GM12878 (cell line): Measurements from ENCODE around the gene UNKL.

Experiments
- CBFB ChIP-seq: IDR thresholded peaks from 2 replicates; pipeline ENCODE4 v1.6.1; 2016; ENCODE audit warnings: antibody characterized with exemption, low read depth
- CBX3 ChIP-seq: fragments of 200-600 bp; sonication (generic); IDR thresholded peaks from 2 replicates; pipeline ENCODE4 v1.6.1; 2016; ENCODE audit warnings: low read depth, borderline replicate concordance
- CEBPB ChIP-seq, 2 experiments: fragments of 150-350 bp in 1 of 2; IDR thresholded peaks; 2 replicates each; pipeline ENCODE4 v1.6.1; 2012 to 2014; ENCODE audit warnings: low read depth in 2 of 2, low read length in 2 of 2, borderline replicate concordance in 1 of 2, inconsistent platforms in 1 of 2
- GABPA ChIP-seq: IDR thresholded peaks from 2 replicates; pipeline ENCODE4 v1.6.1; 2014; ENCODE audit warnings: antibody characterized with exemption, low read depth, mild to moderate bottlenecking, inconsistent platforms
- POLR2AphosphoS5 ChIP-seq: IDR thresholded peaks from 2 replicates; pipeline ENCODE4 v1.6.1; 2011; ENCODE audit warnings: mild to moderate bottlenecking, low read length, inconsistent platforms
- TF ChIP-seq, protein P1 (sequence below), 3 experiments: IDR thresholded peaks in 2 of 3; conservative IDR thresholded peaks in 1 of 3; 2 replicates each; pipeline ENCODE4 v1.5.1; 2011; ENCODE audit warnings: low read depth in 3 of 3, low read length in 3 of 3, mild to moderate bottlenecking in 3 of 3, control low read depth in 2 of 3, moderate library complexity in 2 of 3, inconsistent platforms in 1 of 3, mixed read lengths in 1 of 3; ENCODE audit not compliant: control insufficient read depth in 2 of 3, insufficient read depth in 1 of 3; ENCODE audit errors: extremely low read depth in 1 of 3
- TF ChIP-seq, protein P2 (sequence below): IDR thresholded peaks from 2 replicates; pipeline ENCODE4 v1.6.1; 2012; ENCODE audit warnings: low read length, inconsistent platforms
- TF ChIP-seq, protein P3 (sequence below): fragments of 450-650 bp; IDR thresholded peaks from 2 replicates; pipeline ENCODE4 v1.6.1; 2017; ENCODE audit warnings: mild to moderate bottlenecking
- TF ChIP-seq, protein P4 (sequence below): IDR thresholded peaks from 2 replicates; pipeline ENCODE4 v1.6.1; 2012; ENCODE audit warnings: mild to moderate bottlenecking, low read depth, low read length
- TF ChIP-seq, protein P5 (sequence below): fragments of 450-650 bp; formaldehyde crosslinking; IDR thresholded peaks from 2 replicates; pipeline ENCODE4 v1.4.0; 2020; ENCODE audit warnings: mild to moderate bottlenecking, moderate library complexity
- TF ChIP-seq, protein P6 (sequence below): fragments of 450-650 bp; IDR thresholded peaks from 2 replicates; pipeline ENCODE4 v1.6.1; 2017; ENCODE audit warnings: antibody characterized with exemption, mild to moderate bottlenecking, moderate library complexity

DNA sequence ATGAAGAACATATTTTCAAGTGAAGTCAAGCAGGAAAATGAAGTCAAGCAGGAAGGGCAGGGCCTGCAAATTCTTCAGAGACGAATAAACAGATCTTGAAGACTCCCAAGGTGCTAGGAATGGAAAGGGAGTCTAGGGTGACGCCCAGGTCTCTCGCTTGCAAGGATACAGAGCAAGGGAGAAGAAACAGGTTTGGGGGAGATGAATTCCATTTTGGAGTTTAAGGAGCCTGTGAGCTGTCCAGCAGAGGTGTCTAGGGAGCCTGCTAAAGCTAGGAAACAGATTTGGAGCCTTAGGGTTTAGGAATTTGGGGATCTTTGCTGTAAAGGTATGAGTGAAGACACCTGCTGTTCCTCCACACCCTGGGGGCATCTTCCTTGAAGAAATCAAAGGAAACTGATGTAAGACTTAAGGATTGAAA lies 2.0 kb upstream of the UNKL start:
- TF ChIP-seq, protein P1, sequence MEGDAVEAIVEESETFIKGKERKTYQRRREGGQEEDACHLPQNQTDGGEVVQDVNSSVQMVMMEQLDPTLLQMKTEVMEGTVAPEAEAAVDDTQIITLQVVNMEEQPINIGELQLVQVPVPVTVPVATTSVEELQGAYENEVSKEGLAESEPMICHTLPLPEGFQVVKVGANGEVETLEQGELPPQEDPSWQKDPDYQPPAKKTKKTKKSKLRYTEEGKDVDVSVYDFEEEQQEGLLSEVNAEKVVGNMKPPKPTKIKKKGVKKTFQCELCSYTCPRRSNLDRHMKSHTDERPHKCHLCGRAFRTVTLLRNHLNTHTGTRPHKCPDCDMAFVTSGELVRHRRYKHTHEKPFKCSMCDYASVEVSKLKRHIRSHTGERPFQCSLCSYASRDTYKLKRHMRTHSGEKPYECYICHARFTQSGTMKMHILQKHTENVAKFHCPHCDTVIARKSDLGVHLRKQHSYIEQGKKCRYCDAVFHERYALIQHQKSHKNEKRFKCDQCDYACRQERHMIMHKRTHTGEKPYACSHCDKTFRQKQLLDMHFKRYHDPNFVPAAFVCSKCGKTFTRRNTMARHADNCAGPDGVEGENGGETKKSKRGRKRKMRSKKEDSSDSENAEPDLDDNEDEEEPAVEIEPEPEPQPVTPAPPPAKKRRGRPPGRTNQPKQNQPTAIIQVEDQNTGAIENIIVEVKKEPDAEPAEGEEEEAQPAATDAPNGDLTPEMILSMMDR (IDR thresholded peaks at IDR 0.05 in 2 of 3, conservative IDR thresholded peaks at IDR 0.05 in 1 of 3; ENCODE audit: control insufficient read depth in 2 of 3, extremely low read depth in 1 of 3, insufficient read depth in 1 of 3, low read depth in 3 of 3, low read length in 3 of 3): no peak
- TF ChIP-seq, protein P2, sequence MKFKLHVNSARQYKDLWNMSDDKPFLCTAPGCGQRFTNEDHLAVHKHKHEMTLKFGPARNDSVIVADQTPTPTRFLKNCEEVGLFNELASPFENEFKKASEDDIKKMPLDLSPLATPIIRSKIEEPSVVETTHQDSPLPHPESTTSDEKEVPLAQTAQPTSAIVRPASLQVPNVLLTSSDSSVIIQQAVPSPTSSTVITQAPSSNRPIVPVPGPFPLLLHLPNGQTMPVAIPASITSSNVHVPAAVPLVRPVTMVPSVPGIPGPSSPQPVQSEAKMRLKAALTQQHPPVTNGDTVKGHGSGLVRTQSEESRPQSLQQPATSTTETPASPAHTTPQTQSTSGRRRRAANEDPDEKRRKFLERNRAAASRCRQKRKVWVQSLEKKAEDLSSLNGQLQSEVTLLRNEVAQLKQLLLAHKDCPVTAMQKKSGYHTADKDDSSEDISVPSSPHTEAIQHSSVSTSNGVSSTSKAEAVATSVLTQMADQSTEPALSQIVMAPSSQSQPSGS: no peak
- TF ChIP-seq POLR2AphosphoS5 (no peak), CBFB (no peak), CEBPB (IDR thresholded peaks at IDR 0.05; ENCODE audit: borderline replicate concordance in 1 of 2, low read depth in 2 of 2, low read length in 2 of 2) (no peak), CBX3 (no peak), GABPA (no peak)
- TF ChIP-seq, protein P3, sequence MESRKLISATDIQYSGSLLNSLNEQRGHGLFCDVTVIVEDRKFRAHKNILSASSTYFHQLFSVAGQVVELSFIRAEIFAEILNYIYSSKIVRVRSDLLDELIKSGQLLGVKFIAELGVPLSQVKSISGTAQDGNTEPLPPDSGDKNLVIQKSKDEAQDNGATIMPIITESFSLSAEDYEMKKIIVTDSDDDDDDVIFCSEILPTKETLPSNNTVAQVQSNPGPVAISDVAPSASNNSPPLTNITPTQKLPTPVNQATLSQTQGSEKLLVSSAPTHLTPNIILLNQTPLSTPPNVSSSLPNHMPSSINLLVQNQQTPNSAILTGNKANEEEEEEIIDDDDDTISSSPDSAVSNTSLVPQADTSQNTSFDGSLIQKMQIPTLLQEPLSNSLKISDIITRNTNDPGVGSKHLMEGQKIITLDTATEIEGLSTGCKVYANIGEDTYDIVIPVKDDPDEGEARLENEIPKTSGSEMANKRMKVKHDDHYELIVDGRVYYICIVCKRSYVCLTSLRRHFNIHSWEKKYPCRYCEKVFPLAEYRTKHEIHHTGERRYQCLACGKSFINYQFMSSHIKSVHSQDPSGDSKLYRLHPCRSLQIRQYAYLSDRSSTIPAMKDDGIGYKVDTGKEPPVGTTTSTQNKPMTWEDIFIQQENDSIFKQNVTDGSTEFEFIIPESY: no peak
- TF ChIP-seq, protein P4, sequence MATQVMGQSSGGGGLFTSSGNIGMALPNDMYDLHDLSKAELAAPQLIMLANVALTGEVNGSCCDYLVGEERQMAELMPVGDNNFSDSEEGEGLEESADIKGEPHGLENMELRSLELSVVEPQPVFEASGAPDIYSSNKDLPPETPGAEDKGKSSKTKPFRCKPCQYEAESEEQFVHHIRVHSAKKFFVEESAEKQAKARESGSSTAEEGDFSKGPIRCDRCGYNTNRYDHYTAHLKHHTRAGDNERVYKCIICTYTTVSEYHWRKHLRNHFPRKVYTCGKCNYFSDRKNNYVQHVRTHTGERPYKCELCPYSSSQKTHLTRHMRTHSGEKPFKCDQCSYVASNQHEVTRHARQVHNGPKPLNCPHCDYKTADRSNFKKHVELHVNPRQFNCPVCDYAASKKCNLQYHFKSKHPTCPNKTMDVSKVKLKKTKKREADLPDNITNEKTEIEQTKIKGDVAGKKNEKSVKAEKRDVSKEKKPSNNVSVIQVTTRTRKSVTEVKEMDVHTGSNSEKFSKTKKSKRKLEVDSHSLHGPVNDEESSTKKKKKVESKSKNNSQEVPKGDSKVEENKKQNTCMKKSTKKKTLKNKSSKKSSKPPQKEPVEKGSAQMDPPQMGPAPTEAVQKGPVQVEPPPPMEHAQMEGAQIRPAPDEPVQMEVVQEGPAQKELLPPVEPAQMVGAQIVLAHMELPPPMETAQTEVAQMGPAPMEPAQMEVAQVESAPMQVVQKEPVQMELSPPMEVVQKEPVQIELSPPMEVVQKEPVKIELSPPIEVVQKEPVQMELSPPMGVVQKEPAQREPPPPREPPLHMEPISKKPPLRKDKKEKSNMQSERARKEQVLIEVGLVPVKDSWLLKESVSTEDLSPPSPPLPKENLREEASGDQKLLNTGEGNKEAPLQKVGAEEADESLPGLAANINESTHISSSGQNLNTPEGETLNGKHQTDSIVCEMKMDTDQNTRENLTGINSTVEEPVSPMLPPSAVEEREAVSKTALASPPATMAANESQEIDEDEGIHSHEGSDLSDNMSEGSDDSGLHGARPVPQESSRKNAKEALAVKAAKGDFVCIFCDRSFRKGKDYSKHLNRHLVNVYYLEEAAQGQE: no peak
- TF ChIP-seq, protein P5, sequence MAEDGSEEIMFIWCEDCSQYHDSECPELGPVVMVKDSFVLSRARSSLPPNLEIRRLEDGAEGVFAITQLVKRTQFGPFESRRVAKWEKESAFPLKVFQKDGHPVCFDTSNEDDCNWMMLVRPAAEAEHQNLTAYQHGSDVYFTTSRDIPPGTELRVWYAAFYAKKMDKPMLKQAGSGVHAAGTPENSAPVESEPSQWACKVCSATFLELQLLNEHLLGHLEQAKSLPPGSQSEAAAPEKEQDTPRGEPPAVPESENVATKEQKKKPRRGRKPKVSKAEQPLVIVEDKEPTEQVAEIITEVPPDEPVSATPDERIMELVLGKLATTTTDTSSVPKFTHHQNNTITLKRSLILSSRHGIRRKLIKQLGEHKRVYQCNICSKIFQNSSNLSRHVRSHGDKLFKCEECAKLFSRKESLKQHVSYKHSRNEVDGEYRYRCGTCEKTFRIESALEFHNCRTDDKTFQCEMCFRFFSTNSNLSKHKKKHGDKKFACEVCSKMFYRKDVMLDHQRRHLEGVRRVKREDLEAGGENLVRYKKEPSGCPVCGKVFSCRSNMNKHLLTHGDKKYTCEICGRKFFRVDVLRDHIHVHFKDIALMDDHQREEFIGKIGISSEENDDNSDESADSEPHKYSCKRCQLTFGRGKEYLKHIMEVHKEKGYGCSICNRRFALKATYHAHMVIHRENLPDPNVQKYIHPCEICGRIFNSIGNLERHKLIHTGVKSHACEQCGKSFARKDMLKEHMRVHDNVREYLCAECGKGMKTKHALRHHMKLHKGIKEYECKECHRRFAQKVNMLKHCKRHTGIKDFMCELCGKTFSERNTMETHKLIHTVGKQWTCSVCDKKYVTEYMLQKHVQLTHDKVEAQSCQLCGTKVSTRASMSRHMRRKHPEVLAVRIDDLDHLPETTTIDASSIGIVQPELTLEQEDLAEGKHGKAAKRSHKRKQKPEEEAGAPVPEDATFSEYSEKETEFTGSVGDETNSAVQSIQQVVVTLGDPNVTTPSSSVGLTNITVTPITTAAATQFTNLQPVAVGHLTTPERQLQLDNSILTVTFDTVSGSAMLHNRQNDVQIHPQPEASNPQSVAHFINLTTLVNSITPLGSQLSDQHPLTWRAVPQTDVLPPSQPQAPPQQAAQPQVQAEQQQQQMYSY (CRISPR knock-in tag): no peak
- TF ChIP-seq, protein P6, sequence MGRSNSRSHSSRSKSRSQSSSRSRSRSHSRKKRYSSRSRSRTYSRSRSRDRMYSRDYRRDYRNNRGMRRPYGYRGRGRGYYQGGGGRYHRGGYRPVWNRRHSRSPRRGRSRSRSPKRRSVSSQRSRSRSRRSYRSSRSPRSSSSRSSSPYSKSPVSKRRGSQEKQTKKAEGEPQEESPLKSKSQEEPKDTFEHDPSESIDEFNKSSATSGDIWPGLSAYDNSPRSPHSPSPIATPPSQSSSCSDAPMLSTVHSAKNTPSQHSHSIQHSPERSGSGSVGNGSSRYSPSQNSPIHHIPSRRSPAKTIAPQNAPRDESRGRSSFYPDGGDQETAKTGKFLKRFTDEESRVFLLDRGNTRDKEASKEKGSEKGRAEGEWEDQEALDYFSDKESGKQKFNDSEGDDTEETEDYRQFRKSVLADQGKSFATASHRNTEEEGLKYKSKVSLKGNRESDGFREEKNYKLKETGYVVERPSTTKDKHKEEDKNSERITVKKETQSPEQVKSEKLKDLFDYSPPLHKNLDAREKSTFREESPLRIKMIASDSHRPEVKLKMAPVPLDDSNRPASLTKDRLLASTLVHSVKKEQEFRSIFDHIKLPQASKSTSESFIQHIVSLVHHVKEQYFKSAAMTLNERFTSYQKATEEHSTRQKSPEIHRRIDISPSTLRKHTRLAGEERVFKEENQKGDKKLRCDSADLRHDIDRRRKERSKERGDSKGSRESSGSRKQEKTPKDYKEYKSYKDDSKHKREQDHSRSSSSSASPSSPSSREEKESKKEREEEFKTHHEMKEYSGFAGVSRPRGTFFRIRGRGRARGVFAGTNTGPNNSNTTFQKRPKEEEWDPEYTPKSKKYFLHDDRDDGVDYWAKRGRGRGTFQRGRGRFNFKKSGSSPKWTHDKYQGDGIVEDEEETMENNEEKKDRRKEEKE: no peak
